ENCODE data around the gene FAAP20.

FAAP20 gene

DNA sequence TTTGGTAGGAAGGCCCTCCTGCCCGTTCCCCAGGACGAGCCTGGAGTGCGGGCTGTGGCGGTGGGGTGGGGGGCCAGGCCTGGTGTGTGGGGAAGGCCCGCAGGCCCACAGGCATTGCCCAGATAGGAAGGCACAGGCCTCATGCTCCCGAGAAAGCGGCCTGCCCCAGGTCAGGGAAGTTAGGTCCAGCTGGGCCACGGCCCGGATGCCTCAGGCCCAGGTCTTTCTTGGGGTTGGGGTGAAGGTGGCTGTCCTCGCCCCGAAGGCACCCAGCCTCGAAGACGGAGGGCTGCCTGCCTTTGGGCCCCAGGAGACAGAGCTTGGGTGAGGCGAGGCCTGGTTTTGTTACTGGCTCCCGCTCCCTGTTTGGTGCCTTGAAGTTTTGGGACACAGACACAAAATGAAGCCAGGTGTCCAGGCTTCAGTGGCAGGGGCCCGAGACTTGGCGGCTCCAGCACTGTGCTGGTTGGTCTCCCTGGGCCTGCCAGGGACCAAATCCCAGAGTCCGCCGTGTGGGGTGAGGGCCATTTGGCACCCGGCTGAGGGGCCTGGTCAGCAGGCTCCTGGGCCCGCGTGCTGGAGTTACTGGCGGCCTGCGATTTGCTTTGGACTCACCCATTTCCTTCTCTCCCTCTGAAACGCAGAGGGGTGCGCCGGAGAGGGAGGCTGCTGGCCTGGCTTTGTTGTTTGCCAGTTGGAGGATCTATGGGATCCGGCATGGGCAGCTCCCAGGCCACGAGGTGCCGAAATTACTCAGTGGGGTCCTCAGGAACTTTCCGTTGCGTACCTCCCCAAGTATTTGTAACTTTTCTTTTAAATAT, 35.5 kb upstream of the FAAP20 start:
- DNase-seq: no peak

GRCh38 chr1:2229037-2229864, 34.7 kb upstream of the FAAP20 start:
- peak; percentile 44 for DNase-seq

GRCh38 chr1:2228694-2229036, 34.1 kb upstream of the FAAP20 start:
- DNase-seq: no peak

GRCh38 chr1:2228157-2228594, 33.6 kb upstream of the FAAP20 start, which contains the start of gene SKI:
SKI (plus strand) TSS chr1:2228319; CDS start chr1:2228767, 448 bp downstream.
- DNase-seq: no peak

DNA sequence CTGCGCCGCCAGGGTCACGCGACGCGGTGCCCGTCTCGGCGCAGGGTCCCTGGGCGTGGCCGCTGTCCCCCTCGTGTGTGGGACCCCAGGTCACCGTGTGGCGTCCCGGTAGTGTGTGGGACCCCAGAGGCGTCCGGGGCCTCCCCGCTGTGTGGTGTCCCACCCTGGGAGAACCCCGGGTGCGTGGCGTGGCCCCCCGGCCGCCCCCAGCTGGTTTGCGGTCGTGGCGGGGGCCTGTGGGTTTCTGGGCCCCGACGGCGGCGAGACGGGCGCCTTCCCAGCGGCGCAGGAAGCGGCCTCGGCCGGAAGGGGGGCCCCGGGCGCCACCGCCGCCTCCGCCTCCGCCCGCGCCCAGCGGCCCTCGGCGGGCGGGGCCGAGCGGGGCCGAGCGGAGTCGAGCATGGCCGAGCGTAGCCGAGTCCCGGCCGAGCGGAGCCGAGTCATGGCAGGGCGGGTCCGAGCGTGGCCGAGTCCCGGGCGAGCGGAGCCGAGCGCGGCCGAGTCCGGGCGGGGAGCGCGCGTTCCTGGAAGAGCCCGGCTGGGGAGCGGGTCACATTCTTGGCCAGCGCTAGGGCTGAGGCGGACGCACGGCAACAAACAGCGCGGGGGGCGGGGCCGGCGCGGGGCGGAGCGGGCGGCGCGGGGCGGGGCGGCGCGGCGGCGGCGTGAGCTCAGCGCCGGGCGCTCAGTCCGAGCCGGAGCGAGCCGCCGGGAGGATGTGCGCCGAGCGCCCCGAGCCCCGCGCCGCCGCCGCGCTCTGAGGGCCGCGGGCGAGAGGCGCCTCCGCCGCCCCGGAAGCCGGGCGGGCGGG, 33.0 kb upstream of the FAAP20 start:
- DNase-seq: peak; percentile 97

- no peak for DNase-seq
Measured at GRCh38 chr1:2226525-2227345, 32.2 kb upstream of the FAAP20 start.

DNA sequence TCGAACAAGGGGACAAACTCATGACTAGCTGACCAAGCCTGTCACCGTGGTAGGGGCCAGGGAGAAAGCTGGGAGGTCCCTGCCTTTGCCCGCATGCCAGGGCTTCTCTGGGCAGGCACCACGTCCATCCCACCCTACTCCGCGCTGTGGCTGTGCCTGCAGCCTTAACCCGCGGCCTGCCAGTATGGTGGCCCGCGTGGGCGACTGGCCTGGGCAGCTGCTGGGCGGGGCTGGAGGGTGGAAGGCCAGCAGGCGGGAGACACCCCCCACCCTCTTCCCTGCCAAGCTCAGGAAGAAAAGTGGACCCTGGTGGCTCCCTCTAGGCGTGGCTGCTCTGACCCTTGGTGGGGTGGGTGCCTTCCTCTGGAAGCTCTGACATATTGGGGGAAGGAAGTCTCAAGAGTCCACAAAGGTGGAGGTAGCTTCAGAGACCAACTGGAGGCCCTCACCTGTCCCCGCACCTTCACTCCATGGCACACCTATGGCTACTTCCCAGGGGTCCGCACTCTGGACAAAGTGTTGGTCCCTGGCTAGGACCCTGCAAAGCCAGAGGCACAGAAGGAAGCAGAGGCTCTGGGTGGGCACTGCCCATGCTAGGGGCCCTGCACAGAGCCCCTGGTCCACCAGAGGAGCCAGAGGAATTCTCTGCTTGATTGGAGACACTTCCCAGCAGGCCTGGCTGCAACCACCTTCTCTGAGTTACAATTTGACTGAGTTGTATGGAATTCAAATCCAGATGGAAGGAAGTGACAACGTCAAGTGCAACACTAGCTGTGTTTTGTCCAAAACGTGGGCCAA, 30.3 kb upstream of the FAAP20 start:
- no peak for DNase-seq

DNA sequence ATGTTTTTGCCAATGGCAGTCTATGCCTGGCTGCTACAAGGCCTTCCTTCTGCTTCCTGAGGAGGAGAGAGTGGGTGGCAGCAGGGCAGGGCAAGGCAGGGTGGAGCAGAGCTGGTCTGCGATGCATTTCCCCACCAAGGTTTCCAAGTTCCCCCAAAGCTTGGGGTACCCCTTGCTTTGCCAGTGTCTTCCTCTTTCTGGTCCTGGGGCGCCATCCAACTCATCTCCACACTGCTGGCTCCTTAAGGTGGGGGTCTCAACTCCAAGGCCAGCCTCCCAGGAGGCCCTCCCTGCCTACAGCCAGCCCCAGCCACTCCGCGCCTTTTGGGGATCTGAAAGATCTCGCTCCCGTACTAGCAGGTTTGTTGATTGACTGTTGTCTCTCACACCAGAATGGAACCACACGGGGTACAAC, 29.6 kb upstream of the FAAP20 start:
- DNase-seq: no peak

- DNase-seq: no peak
Measured at GRCh38 chr1:2221271-2221670, 26.7 kb upstream of the FAAP20 start.

DNA sequence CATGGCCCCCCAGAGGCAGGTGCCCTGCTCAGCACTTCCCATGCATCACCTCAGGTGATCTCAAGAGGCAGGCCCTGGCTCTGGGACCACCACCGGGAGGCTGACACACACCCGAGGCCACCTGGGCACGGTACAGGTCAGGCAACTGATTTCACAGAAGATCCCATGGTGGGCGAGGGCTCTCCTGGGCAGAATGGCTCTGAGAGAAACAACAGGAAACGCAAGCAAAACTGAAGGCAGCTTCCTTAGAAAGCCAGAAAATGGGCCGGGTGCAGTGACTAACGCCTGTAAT, 22.1 kb upstream of the FAAP20 start:
- no peak for DNase-seq

DNA sequence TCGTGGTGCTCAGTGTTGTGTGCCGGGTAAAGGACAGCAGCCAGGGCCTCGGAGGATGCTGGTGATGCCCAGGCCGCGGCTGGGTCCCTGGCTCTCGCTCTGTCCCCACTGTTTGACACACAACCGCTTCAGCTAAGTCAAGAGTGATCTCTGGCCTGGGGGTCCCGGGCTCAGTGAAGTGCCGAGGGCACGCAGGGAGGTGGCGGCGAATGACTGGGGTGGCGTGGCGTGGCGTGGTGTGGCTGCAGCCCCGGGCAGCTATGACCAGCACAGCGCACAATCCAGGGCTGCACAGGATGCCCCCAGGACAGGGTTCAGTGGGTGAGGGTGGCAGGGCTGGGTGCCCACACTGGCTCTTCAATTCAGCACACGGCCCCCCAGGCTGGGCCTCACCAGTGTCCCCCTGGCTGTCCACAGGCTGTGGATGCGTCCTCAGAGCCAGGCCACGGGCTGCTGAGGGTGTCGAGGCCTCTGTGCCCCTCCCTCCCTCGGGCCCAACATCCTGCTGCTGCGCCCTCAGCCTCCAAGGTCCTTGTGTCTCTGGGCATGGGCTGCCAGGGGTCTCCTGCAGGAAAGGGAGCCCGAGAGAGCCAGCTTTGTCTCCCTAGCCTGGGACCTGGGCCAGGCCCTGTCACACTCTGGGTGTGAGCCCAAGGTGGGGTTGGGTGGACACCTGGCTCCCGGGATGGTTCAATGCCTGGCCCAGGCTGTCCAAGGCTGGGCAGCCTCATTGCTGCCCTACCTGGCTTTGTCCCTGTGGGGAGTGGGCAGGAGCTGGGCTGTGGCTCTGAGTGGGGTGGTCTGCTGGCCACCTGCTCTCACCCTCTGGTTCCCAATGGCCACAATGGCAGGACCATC, 21.6 kb upstream of the FAAP20 start:
- no peak for DNase-seq

GRCh38 chr1:2215329-2215728, 20.8 kb upstream of the FAAP20 start:
- DNase-seq: no peak

DNA sequence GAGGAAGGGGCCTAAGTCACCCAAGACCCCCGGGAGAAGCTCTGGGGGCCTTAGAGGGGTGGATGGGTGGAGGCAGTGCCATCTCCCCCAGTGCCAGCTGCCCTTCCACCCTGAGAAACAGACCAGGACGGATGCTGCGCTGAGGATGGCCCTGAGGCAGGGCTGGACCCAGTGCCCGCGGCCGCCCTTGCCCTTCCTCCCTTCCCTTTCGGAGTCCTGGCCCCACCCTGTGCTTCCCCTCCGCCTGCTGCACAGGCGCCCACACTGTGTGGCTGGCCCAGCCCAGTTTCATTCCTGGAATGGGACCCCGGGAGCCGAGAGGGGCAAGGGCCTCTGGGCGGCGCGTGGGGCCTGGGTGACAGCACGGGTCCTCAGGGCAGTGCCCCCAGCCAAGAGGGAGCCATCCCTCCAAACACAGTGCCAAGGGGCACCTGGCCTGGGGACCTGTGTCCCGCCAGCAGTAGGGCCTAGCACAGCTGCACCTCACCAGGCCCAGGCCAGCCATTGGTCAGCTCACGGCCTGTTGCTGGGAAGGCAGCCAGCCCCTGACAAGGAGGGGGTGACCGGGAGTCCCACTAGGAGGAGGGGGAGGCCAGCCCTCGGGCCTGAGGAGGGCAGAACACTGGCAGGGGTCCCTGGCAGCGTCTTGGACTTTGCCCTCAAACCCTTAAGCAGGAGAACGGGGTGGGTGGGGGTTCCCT, 20.1 kb upstream of the FAAP20 start:
- DNase-seq: no peak

DNA sequence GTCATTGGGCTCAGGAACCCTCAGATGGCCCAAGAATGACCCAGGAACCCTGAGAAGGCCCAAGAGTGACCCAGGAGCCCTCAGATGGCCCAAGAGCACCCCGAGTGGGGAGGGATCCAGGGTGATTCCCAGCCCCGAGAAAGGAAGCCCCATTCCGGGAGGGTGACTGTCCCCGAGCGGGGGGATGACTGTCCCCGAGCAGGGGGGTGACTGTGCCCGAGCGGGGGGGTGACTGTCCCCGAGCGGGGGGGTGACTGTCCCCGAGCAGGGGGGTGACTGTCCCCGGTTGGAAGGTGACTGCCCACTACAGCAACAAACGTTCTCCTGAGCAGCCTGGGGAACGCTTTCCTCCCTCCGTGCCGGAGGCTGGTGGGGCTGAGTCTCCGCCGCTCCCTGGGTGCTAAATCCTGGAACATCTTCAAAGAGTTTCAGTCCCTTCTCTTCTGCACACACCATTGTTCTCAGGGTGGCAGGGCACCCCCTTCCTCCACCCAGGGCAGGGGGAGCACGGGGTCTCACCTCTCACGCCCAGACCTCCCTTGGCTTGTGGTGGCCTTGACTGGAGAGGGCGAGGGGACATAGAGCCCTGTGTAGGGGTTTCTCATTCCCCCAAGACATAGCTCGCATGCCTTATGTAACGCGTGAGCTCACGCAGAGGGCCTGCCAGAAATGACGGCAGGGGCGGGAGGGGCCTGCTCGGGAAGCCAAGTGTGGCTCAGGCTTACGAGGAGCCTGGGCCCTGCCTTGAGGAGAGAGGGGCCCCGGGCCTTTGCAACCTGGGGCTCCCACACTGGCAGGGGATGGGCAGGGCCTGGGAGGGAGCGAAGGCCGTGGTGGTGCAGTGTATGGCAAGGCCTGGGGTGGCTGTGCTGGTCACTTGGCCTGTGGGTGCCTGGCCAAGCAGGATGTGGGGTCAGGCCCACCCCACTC, 19.3 kb upstream of the FAAP20 start:
- DNase-seq: no peak

DNA sequence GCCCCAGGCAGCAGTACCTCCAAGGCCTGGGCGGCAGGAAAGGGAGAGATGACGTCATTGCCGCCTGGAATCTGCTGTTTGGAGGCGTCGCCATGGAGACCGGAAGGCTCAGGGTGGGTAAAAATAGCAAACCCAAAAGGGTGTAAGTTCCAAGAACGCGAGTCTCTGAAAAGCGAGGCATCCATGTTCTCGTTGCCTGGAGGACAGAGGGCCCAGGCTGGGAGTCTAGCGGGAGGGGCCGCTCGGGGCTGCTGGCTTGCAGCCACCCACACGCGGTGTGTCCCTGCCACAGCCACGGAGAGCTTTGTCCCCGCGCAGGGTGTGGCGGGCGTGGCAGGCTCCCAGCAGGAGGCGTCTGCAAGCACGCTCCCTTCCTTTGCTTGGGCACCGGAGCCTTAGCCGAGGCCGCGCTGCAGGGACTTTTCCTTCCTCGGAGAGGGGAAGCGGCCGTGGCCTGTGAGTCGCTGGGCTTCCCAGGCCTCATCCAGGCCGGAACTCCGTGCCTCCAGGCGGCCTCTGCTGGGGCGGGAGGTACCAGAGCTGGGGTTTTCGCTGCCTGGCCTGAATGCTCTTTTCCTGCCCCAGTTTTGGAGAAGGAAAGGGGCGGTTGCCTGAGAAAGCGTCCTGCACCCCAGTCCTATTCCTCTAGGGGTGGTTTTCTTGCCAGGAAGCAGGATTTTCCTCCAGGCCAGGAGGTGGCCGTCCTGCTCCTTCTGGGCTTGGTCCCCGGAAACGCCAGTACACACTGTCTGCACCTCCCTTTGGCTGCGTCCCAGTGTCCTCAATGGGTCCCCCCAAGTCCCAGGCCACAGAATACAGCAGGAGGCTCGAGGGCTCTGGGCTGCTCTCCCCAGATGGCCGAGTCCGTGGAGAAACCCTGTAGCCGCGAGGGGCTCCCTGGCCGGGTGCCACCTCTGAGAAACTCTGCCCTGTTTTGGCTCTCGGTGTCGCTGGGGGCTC, 18.2 kb upstream of the FAAP20 start:
- DNase-seq: peak; percentile 73

DNA sequence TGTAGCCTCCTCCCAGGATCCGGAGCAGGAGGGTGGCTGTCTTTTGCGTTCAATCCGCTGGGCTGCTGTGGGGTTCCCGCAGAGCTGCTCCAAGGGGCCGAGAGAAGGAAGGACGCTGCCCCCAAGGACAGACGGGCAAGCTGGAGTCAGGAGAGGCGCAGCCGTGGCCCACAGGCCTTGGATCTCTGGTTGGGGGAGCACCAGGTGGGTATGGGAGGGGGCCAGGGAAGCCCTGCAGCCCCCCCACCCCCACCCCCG, 17.6 kb upstream of the FAAP20 start:
- DNase-seq: no peak

DNA sequence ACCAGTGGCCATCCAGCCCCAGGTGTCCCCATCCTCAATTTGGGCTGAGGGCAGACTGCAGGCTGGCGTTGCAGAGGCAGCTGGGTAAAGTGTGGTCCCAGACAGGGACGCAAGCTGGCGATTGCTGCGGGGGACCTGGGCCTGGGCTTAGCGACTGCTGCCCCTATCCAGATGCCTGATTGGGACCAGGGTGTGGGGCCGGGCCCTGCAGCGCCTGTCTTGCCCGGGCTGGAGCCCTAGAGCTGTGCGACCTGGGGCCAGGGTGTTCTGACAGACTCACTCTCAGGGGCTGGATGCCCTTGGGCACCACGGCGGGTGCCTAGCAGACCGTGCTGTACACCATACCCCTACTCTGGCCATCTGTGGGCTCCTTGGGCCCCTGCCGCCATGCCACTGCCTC, 16.2 kb upstream of the FAAP20 start:
- DNase-seq: no peak

DNA sequence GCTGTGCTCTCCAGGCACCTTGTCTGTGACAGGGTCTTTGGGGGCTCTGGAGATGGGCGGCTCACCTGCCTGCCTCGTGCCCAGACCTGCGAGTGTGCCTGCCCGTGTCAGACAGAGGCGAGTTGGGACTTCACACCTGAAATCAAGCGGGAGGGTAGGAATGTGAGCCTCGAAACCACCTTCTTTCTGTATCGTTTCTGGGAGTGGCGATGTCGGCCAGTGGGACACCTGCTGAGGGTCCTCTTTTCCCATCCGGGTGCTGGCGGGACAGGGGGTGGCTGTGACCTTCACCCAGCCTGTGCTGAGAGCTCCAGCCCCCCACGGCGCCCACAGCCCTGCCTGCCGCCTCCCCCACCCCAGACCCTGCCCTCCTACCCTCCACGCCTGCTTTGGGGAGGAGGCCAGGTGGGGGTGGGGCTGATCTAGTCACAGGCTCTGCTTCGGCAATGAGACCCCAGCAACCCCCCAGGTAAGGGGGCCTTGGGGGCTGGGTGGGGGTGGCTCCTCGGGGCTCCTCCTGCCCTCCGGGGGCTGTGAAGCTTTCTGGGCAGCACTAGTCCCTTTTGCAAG, 15.6 kb upstream of the FAAP20 start:
- DNase-seq: no peak

Data from NCI-H2171 (cell line).